Endothelial cell of umbilical vein (primary cell): ENCODE measurements around the gene SIX1.

ENCODE experiments used
- CTCF ChIP-seq, 2 donors: IDR thresholded peaks; 1 replicate in 1 of 2; 2 replicates in 1 of 2; pipeline ENCODE4 v1.5.1; 2011; ENCODE audit warnings: low read length in 2 of 2, mild to moderate bottlenecking in 2 of 2, moderate library complexity in 2 of 2, control low read depth in 1 of 2, inconsistent platforms in 1 of 2, low read depth in 1 of 2; ENCODE audit not compliant: insufficient read depth in 1 of 2; ENCODE audit errors: extremely low read depth in 1 of 2
- EZH2 ChIP-seq: IDR thresholded peaks from 2 replicates; pipeline ENCODE4 v1.6.1; 2012; ENCODE audit warnings: borderline replicate concordance, low read depth, mild to moderate bottlenecking, moderate library complexity, low read length, inconsistent platforms; ENCODE audit not compliant: severe bottlenecking
- JUN ChIP-seq: IDR thresholded peaks from 2 replicates; pipeline ENCODE4 v1.6.1; 2011; ENCODE audit warnings: borderline replicate concordance, low read depth; ENCODE audit not compliant: insufficient read length, insufficient read depth
- MAX ChIP-seq: IDR thresholded peaks from 2 replicates; pipeline ENCODE4 v1.6.1; 2011; ENCODE audit not compliant: insufficient read depth, insufficient read length
- MYC ChIP-seq: IDR thresholded peaks from one replicate; pipeline ENCODE4 v1.6.1; 2011; ENCODE audit warnings: mild to moderate bottlenecking, low read depth, low read length
- POLR2A ChIP-seq: IDR thresholded peaks from 2 replicates; pipeline ENCODE4 v1.6.1; 2012; ENCODE audit warnings: low read depth, mild to moderate bottlenecking, control low read depth, low read length
- POLR2AphosphoS5 ChIP-seq: IDR thresholded peaks from 2 replicates; pipeline ENCODE4 v1.6.1; 2012; ENCODE audit warnings: low read depth, mild to moderate bottlenecking, control low read depth, low read length, moderate library complexity; ENCODE audit not compliant: insufficient read depth

GRCh38 chr14:60658909-60659585 lies 9.8 kb upstream of the SIX1 start:
- TF ChIP-seq CTCF (IDR thresholded peaks at IDR 0.05; ENCODE audit: extremely low read depth in 1 of 2, insufficient read depth in 1 of 2, low read depth in 1 of 2, low read length in 2 of 2): no peak
- no peak for TF ChIP-seq POLR2AphosphoS5
- TF ChIP-seq JUN: no peak
- no peak for TF ChIP-seq POLR2A
- TF ChIP-seq MAX: no peak
- no peak for TF ChIP-seq EZH2
- TF ChIP-seq MYC: no peak
